Coronary artery (tissue), 2 donors: ENCODE data around the gene CTXN3.

Source experiments
- DNase-seq: peaks from one replicate; pipeline ENCODE4 v3.0.0-alpha.2; 2017; ENCODE audit warnings: low spot score
- H3K27ac ChIP-seq, 2 donors: fragments of 200-600 bp; sonication (generic); one replicate each; pipeline ENCODE4 v1.5.1; 2016 to 2019
- H3K4me3 ChIP-seq: fragments of 200-600 bp; sonication (generic); 2 replicates; pipeline ENCODE4 v1.5.1; 2016; ENCODE audit warnings: mild to moderate bottlenecking, moderate library complexity
- CTCF ChIP-seq: fragments of 200-600 bp; sonication (generic); IDR thresholded peaks from one replicate; pipeline ENCODE4 v1.5.1; 2019; ENCODE audit warnings: antibody characterized with exemption

The CTXN3 gene

GRCh38 chr5:127706691-127707090 is 57.8 kb downstream of the CTXN3 start:
- Histone ChIP-seq H3K4me3 (no peak overlapping the region), H3K27ac (no peak overlapping the region)
- no peak for TF ChIP-seq CTCF
- no peak for DNase-seq

GRCh38 chr5:127707209-127707608 is 58.3 kb downstream of the CTXN3 start:
- Histone ChIP-seq H3K4me3 (no peak overlapping the region), H3K27ac (no peak overlapping the region)
- no peak for TF ChIP-seq CTCF
- no peak for DNase-seq
